DMS153 (cell line): ENCODE data around the gene SLC17A8.
"Not testable (repeated sequence)": the region's sequence is repeated elsewhere in the genome, so short reads cannot be mapped to it uniquely, and the experiment has no call there.

Source experiments
- DNase-seq: peaks from one replicate; lab custom pipeline; 2025; lab: John Stamatoyannopoulos, UW

SLC17A8 gene

DNA sequence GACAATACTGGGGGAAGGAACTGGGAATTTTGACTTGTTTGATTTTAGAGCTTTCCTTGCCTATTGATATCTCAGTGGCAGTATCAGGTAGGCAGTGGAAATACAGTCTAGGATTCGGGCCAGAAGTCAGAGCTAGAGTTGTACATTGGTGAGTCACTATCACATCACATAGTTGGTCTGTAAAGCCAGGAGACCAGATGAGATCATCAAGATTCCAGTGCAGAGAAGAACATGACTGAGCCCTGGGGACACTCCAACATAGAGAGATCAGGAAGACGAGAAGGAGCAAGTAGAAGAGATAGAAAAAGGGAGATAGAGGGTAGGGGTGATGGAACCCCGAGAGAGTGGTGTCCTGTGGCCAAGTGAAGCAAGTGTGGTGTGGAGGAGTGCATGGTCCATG lies 70.2 kb downstream of the SLC17A8 start:
- DNase-seq, result no peak

GRCh38 chr12:100430251-100430650 lies 73.4 kb downstream of the SLC17A8 start:
- not testable (repeated sequence) for DNase-seq

- DNase-seq, result no peak
Measured at GRCh38 chr12:100433701-100434100, 76.8 kb downstream of the SLC17A8 start.

- DNase-seq, result no peak
Measured at GRCh38 chr12:100434177-100434576, 77.3 kb downstream of the SLC17A8 start.

DNA sequence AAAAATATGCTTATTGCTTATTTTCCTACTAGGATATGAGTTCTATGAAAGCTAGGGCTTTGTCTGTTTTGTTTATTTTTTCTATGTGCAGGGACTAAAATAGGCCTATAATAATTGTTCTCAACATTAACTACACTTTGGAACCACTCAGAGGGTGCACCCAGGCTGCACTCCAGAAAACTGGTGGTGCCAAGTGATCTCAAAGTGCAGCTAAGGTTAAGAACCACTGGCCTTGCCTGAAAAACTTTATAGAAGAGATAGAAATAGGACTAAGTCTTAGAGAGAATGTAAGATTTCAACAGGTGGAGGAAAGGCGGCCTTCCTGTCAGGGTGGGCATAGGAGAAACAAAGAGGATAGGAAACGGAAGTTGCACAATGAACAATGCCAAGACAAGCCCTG lies 79.1 kb downstream of the SLC17A8 start:
- DNase-seq, result no peak

GRCh38 chr12:100437038-100437841 lies 80.4 kb downstream of the SLC17A8 start:
- DNase-seq, result no peak

DNA sequence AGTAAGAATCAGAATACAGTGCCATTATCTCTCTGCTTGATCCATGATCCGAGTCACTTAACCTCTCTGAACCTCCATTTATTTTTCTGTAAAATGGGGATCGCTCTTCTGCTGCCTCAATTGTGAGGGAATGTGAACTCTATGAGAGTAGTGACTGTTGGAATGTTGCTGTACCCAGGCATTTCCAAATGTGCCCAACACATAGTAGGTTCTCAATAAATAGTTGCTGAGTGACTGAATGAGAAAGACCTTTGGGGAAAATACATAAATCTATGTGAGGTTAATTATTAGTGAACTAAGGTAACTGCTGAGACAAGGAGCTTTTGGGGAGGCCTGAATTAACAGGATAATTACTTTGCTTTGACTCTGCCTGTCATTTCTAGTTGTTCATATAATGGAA lies 82.9 kb downstream of the SLC17A8 start:
- DNase-seq, result no peak

DNA sequence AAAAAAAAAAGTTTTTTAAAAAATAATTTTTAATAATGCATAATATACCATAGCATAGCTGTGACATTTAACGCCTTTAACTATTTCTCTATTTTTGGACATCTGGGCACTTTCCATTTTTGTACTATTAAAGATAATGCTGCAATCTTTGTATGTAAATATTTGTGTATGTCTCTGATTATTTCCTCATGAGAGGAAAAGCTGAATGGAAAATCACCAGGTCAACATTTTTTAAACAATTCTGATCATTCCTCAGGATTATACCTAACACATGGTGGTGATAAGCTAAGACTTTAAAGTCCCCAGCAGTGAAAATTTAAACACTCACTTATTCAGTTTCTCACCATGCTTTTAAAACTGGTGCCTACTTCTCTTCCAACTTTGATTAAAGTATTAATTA lies 85.5 kb downstream of the SLC17A8 start:
- DNase-seq, result no peak

GRCh38 chr12:100443434-100443833 lies 86.6 kb downstream of the SLC17A8 start:
- no peak for DNase-seq

DNA sequence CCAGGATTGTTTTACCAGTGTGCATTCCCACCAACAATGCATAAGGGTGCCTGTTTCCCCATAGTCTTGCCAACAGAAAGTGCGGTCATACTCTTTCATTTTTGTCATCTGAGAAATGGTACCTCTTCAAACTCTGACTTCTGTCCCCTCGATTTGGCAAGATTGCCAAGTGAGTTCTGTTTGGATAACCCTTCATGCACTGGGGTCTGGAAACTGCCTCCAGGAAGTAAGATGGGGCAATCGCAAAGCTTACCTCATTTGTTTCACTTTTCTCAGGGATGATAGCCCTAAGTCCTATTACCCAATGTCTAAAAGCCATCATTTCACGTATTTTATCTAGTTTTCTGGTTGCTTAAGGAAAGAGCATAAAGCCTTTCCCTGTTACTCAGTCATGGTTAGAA lies 88.2 kb downstream of the SLC17A8 start:
- no peak for DNase-seq

- DNase-seq, result no peak
Measured at GRCh38 chr12:100447381-100447780, 90.5 kb downstream of the SLC17A8 start.

GRCh38 chr12:100448656-100449055 lies 91.8 kb downstream of the SLC17A8 start:
- DNase-seq, result no peak

GRCh38 chr12:100450735-100451134 lies 93.9 kb downstream of the SLC17A8 start:
- no peak for DNase-seq

GRCh38 chr12:100453951-100454350 lies 97.1 kb downstream of the SLC17A8 start:
- DNase-seq, result no peak

DNA sequence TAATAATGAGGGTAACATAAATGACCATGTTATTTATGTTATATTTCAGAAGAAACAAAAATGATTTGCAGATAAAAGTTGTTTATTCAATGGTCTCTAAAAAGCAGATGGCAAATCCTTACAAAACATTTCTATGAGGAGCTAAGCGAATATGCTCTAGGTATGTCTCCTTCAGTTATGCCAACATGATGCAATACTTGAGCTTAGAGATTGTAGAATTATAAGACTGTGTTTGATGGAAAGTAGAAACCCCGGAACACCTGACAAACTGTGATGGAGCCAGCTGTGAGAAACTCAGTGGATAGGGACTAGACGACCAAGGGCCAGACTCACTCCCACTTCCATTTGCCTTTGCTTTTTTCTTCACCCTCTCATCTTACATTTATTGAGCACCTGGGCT lies 99.0 kb downstream of the SLC17A8 start:
- no peak for DNase-seq

GRCh38 chr12:100458191-100458590 lies 101.3 kb downstream of the SLC17A8 start:
- no peak for DNase-seq

DNA sequence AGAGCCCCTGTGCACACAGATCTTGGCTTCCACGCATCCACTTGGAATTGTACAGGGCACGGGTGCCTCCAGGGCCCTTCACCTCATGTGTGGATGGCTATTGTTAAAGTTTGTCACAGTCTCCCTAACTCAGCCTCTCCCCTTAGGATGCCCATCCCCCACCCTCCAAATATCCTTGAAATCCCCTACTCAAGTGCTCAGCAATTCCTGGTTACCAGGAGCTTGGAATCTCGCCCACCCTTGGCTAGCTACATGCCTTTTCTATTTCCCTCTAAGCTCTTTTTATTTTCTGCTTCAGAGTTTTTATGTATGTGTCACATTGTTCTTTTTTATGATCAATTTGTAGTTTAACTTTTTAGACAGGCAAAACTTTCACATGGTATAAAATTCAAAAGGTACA lies 103.8 kb downstream of the SLC17A8 start:
- DNase-seq, result no peak

DNA sequence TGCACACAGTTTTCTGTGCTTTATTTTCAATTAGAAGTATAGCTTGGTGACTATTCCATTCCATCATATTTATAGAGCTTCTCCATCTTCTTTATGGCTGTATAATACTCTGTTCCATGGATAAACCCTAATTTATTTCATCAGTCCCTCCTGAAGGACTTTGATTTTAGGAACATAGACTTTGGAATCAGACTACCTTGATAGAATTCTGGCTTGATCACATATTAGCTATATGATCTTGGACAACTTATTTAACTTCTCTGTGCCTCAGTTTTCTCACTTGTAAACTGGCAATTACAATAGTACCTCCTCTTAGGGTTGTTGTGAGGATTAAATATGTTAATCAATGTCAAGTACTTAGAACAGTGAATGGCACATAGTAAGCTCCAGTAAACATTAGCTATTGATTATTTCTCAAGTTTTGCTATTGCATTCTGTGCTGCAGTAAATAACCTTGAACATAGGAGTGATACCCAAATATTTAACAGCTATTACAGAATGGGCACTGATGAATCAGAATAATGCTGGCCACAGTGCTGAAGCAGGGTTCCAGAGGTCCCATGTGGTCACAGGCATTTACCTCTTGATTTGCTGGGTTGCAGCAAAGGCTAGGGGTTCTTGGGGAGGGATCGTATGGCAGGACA lies 104.6 kb downstream of the SLC17A8 start:
- DNase-seq, result no peak

DNA sequence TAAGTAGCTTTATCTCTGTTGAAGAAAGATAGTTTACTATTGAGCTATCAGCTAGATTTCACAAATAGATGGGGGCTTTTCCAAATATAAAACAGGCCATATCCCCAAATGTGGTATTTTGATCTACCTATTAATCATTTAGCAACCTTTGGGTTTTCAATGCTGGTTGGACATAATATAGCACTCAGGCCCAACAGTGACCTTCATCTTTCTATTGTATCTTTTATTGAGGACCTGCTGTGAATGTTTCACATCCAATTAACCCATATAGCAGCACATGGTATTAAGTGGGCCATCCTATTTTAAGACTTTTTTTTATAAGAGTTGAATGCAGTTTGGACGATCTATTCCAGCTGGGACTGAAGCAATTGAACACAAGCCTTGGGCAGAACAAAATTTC lies 106.8 kb downstream of the SLC17A8 start:
- no peak for DNase-seq

DNA sequence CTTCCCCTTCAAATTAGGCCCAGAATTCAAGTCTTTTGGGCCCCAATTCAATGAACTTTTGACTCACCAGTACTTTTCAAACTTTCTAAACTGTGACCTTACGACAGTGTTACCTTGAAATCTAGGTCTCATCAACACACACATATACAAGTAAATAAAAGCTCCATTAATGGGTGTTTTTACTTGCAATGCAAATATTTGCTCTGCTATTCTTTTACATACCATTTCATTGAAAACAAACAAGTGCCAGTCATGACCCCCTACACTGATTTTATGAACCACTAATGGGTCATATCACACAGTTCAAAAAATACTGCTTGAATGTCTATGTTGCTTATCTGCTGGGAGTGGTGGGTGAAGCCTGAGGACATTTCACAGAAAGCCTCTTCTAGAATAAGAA lies 107.7 kb downstream of the SLC17A8 start:
- DNase-seq, result no peak

DNA sequence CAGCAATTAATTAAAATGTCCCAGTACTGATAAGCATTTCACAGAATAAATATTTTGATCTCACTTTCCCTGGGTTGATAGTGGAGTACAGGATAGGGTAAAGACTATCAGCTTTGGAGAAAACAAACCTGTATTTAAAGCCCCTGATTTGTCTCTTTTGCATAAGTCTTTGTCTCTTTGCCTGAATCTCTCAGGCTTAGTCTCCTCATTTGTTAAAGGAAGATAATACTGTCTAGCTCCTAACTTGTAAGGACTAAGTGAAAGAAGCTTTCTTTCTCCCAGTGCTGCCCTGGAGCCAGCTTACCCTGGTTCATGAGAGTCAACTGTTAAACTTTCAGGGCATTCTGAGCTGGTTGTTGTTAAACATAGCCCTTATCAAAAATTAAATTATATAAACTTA lies 111.3 kb downstream of the SLC17A8 start:
- DNase-seq, result no peak
